Anterior cingulate cortex (tissue), 58 donors: ENCODE measurements around the gene CILP.
A peak's percentile ranks its signal among the peaks of the same experiment; 100 is the strongest.

Source experiments
- DNase-seq, 58 donors: peaks; one replicate each; lab custom pipeline; 2025; lab: John Stamatoyannopoulos, UW

CILP gene

GRCh38 chr15:65223996-65224395 is 12.7 kb upstream of the CILP start:
- DNase-seq, result no peak

DNA sequence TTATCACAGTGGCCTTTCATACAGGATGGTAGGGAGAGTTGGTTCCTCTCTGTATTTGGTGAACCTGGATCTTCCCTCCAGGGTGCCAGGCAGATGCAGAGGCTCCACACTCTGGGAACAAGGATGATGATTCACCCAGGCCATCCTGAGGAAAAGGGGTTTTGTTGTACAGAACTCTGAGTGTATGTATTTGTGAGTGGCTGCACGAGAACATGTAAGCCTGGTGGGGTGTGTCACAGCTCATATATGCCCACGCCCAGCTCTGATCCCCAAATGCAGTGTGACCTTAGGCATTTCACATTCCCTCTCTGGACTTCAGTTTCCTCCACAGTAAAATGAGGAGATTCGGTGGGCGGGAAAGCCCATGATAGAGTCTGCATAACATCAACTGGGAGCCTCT is 11.6 kb upstream of the CILP start:
- no peak for DNase-seq

GRCh38 chr15:65221697-65222096 is 10.4 kb upstream of the CILP start:
- DNase-seq, result no peak

GRCh38 chr15:65219137-65219536 is 7.9 kb upstream of the CILP start:
- no peak for DNase-seq

DNA sequence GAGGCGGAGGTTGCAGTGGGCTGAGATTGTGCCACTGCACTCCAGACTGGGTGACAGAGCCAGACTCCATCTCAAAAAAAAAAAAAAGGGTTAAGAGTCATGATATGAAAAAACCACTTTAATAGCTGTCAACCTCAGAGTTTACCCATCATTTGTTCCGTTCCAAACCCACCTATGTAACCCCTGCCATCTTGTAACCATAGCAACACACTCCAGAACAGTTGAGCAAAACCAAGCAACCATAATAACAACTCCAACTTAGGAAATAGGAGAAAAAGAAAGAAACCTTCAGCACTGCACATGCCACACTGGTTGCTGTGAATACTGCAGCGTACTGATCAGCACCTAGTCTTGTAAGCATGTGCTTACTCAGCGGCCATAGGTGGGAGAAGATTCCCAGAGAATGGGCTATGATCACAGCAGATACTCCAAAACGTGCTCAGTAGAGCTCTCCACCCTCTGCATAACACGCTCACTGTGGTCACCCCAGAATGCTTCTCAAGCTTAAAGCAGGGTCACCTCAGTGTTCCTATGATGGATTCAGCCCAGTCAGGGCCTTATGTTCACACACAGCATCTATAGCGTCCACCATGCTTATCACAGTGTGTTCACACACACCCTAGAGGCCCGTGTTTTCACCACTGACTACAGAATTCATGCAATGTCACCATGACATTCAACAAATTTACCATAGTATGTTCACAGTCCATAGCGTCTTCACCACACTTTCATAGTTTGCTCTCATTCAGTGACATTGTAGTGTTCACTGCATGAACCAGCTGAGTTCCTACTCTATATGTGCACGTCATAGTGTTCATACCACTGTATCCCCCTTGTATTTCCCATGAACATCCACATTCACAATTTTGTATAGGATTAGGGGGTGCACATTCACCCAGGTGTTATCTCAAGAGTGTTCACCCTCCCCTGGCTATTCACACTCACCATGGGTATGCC is 6.5 kb upstream of the CILP start:
- no peak for DNase-seq

DNA sequence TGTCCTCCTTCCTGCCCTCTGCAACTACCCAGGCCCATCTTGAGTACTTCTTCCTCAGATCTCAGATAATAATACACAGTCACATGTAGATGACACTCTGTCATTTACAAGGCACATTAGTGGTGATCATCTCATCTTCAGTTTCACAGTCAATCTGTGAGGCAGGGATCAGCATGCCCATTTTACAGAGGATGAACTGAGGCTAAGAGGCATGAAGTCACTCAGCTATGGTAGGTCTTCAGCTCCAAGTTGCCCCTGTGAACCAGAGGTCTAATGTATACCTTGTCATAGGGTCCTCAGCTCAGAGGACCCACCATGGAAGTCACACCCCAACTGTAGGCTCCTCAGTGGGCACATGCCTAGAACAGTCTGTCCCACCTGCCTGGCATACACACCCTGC is 4.2 kb upstream of the CILP start:
- no peak for DNase-seq

GRCh38 chr15:65214010-65214409 is 2.7 kb upstream of the CILP start:
- no peak for DNase-seq

DNA sequence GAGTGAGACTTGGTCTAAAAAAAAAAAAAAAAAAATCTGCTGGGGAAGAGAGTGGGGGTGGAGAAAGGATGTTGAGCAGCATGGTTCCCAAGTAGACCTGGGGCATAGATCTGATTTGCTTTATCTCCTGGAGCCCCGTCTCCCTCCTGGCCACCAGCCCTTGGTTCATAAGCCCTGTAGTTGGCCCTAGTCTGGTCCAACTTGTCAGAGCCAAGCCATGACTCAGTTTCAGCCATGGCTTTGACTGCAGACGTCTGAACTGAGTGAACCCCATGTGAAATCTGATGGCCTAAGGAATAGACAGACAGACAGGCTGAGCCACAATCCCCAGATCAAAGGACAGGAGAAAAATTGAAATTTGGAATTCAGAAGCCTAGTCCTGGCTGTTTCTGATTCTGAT is 2.0 kb upstream of the CILP start:
- DNase-seq, result no peak

- DNase-seq, result no peak
These were observed 824 bp upstream of the CILP start for GRCh38 chr15:65212097-65212496.

GRCh38 chr15:65211482-65211982 is 259 bp upstream of the CILP start:
- peak in 1 of 58 donors; percentile 12 for DNase-seq

- no peak for DNase-seq
These were observed 1.3 kb downstream of the CILP start for GRCh38 chr15:65209701-65210643.

DNA sequence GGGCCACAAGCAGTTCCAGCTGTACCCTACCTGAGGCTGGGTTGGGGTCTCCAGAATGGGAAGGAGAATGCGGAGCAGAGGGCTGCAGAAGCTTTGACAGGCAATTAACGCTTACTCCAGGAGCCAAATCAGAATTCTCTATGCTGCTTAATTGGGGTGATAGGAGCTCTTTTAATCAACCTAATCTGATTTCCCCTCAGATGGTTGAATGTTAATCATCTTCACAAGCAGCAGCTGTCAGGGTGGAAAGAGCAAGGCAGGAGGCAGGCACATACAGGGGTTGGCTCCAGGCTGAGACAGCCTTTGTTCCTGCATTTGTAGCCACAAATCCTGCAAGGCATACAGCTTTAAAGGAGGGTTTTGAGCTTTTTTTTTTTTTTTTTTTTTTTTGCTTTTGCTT is 2.6 kb downstream of the CILP start:
- DNase-seq, result no peak

- DNase-seq, result no peak
These were observed 3.9 kb downstream of the CILP start for GRCh38 chr15:65207280-65207840.

- no peak for DNase-seq
These were observed 4.5 kb downstream of the CILP start for GRCh38 chr15:65206750-65207149.

DNA sequence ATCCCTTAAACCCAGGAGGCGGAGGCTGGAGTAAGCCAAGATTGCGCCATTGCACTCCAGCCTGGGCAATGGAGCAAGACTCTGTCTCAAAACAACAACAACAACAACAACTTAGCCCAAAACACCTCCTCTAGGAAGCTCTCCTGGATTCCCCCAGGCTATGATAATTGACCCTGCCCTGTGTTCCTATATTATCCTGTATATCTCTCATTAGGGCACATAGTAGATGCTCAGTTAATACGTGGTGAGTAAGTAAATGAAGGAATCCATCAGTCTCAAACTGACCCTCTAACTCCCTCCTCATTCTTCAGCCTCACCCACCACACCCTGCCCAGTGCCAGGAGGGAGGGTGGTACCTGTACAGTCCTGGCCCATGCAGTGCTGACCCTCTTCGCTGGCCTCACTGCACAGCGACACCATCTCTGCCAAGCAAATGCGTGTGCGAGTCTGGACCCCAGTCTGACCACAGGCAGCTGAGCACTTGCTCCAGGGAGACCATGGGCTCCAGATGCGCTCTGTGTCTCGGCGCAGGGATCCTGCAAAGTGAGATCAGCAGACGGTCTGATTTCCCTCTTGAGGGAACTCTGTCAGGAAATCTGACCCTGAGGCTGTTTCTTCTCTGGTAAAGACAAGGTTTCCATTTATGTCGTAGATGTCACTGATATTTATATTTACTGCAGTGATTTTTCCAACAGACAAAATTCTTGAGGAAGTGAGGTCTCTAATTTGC is 6.2 kb downstream of the CILP start:
- DNase-seq, result no peak

DNA sequence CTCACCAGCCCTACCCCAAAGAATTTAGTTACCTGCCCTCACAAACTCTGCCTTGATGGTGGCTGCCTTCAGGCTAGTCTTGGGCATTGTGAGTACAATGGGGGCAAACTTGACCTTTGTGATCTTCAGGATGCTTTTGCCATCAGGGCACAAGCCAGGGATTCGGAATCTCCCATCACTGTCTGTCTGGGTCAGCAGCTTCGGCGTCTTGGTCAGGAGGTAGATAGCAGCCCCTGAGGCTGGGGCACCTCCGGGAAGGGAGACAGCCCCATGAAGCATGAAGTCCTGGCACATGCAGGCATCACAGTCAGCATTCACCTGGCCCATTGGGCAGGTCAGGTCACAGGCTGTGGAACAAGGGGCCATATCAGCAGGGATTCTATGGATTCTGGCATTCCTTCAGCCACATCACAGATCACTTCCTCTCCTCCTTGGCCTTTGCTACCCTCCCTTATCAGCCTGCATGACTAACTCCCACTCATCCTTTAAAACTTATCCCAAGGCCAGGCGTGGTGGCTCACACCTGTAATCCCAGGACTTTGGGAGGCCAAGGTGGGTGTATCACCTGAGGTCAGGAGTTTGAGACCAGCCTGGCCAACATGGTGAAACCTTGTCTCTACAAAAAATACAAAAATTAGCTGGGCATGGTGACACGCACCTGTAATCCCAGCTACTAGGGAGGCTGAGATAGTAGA is 6.9 kb downstream of the CILP start:
- DNase-seq, result no peak

GRCh38 chr15:65201918-65202317 is 9.4 kb downstream of the CILP start:
- DNase-seq, result no peak

GRCh38 chr15:65198571-65198970 is 12.7 kb downstream of the CILP start:
- DNase-seq, result no peak

- DNase-seq, result no peak
These were observed 14.0 kb downstream of the CILP start for GRCh38 chr15:65197337-65197645.
